Choroid plexus epithelial cell (primary cell): ENCODE data around the gene CYB5R2.

Source experiments
- DNase-seq: peaks from one replicate; pipeline ENCODE4 v3.0.0-alpha.2; 2010; ENCODE audit warnings: low read depth
- H3K4me3 ChIP-seq: 2 replicates; pipeline ENCODE4 v1.5.1; 2011; ENCODE audit warnings: low read depth, mild to moderate bottlenecking, control low read depth, low read length, moderate library complexity
- TF ChIP-seq, protein P1 (sequence below): conservative IDR thresholded peaks from 2 replicates; pipeline ENCODE4 v1.5.1; 2011; ENCODE audit warnings: low read depth, mild to moderate bottlenecking, control low read depth, inconsistent platforms, low read length, moderate library complexity

Gene CYB5R2

DNA sequence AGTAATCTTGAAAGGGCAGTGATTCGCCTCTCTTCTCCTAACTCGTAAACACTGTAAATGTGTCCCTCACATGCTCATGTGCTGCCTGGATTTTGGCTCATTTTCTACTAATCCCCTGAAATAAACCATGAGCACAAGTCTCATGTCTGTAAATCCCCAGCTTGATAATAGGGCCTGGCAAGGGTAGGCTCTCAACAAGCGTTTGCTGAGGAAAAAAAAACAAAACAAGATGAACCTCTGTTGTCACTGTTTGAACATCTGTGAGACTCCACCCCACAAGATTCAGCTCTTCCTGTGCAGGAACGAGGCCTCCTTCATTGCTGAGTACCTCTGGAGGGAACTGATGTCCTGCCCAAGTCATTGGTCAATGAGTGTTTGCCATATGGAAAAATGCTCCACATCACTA, 4.5 kb upstream of the CYB5R2 start:
- H3K4me3 ChIP-seq, result no peak overlapping the region
- TF ChIP-seq, protein P1, sequence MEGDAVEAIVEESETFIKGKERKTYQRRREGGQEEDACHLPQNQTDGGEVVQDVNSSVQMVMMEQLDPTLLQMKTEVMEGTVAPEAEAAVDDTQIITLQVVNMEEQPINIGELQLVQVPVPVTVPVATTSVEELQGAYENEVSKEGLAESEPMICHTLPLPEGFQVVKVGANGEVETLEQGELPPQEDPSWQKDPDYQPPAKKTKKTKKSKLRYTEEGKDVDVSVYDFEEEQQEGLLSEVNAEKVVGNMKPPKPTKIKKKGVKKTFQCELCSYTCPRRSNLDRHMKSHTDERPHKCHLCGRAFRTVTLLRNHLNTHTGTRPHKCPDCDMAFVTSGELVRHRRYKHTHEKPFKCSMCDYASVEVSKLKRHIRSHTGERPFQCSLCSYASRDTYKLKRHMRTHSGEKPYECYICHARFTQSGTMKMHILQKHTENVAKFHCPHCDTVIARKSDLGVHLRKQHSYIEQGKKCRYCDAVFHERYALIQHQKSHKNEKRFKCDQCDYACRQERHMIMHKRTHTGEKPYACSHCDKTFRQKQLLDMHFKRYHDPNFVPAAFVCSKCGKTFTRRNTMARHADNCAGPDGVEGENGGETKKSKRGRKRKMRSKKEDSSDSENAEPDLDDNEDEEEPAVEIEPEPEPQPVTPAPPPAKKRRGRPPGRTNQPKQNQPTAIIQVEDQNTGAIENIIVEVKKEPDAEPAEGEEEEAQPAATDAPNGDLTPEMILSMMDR, result no peak
- DNase-seq, result peak; percentile 39

DNA sequence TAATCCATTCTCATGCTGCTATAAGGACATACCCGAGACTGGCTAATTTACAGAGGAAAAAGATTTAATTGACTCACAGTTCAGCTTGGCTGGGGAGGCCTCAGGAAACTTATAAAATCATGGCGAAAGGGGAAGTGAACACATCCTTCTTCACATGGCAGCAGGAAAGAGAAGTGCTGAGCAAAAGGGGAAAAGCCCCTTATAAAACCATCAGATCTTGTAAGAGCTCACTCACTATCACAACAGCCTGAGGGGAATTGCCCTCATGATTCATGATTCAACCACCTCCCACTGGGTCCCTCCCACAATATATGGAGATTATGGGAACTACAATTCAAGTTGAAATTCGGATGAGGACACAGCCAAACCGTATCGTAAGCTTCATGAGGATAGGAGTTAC, 3.8 kb upstream of the CYB5R2 start:
- TF ChIP-seq, protein P1, result no peak
- peak; percentile 54 for DNase-seq

DNA sequence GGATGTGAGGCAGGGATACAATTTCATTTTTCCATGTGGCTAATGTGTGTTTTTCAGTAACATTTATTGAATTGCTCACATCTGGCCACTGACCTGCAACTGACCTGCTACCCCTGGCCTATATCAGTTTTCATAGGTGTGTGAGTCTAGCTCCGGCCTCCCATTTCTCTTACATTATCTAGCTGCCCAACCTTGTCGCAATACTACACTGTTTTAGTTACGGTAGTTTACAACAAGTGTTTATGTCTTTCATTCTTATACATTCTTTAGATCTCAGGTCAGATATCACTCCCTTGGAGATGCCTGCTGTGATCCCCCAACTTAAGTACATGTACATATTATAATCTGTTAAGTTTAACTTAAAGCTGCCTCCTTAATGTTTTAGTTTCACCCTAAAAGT, 2.3 kb upstream of the CYB5R2 start:
- TF ChIP-seq, protein P1, result no peak
- no peak for DNase-seq
- H3K4me3 ChIP-seq, result no peak overlapping the region

More for the DNA sequence above, 3.8 kb upstream of the CYB5R2 start:
- no peak overlapping the region for H3K4me3 ChIP-seq

DNA sequence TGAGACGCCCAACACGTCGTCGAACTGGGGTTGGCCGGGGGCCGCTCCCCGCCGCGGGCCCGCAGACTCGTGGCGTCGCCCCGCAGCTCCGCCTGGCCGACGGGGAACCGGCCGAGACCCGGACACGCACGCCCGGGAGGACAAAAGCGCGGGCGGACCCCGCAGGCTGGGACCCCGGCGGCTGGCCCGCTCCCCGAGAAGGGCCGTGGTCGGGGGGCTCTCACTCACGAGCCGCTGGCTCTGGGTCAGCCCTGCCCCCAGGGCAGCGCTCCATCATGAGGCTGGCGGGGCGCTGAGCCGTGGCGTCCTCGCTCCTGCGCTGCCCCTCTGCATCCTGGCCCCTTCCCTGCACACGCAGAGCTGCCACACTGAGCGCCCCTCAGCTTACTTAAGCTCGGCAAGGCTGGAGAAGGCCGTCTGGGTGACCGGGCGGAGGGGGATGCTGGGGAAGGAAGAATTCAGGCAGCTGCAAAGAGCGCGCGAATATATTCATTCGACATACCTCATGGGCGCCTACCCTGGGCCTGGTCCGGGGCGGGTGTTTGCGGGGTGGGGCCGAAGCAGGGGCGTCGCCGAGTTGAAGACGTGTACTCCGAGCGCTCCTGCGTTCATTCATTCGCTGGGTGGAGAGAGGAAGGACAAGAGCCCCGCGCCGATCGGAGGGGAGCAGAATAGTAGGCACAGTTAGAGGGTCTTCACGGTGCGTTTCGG, 579 bp upstream of the CYB5R2 start:
- DNase-seq, result peak; percentile 43
- TF ChIP-seq, protein P1, result no peak

DNA sequence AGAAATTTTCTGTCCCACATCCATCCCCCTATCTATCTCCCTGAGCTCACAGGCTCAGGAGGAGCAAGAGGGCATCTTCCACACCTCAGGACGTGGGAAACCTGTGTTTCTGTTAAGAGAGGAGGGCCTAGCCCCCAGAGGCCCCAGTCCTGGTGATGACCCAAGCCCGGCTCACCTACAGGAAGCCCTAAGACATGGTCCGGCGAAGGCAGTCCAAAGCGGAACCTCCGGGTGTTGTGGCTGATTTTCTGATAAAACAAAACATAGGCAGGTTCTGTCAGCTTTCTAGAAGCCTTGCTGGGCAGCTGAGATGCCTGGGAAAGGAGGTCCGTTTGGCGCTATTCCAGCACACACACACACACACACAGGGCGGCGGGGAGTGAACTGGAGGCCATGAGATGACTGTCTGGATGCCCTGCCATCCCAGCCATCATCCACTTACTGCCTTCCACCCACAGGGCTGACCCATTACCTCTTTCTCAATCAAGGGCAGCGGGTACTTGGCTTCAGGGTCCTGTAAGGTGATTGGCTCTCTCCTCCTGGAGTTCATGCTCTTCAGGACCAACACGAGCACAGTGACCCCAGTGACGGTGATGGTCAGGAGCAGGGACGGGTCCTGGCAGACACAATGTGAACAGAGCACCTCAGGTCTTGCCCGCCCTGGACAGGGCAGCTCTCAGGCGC, 882 bp downstream of the CYB5R2 start:
- no peak for DNase-seq
- no peak overlapping the region for H3K4me3 ChIP-seq
- TF ChIP-seq, protein P1, result no peak

More for the DNA sequence above, 579 bp upstream of the CYB5R2 start:
- peak overlapping the region; percentile 57 for H3K4me3 ChIP-seq

DNA sequence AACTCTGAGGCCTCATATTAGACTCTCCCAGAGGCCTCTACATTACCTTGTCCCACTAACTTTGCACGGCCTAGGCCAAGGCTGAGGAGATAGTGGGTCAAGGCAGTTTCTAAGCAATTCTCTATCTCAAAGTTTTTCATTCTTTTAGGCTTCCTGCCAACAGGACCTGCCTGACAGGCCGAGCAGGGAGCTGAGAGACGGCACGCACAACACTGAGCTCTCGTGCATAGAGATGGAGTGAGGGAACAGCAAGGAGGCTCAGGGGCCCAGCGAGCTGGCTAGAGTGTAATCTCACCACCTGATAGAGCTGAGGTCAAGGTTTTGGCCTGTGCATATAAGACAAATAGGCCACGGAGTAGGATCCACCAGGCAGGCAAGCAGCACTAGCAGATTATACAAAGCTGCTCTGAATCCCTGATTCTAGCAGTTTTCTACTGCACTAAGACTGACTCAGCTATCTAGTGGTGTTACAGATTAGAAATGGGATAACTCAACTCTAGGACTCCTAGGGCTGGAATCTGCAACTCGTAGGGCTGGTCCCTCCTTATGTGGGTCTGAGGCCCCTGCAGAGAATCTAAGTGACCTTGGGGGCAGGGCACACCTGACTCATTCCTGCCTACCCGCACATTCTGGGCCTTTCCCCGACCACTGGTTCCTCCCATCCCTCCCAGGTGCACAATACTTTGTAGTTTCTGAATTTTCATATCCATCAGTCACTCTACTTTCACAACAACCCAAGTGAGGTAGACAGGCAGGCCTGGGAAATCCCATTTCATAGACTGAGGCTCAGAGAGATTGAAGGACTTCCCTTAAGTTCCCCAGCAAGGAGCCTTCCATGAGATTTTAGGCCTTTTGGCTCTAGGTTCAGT, 1.7 kb downstream of the CYB5R2 start:
- no peak overlapping the region for H3K4me3 ChIP-seq
- TF ChIP-seq, protein P1, result no peak
- no peak for DNase-seq
